K562 (cell line): Measurements from ENCODE around the gene RPS6KA2. TPM values are rescaled to one million over a fixed set of nuclear protein-coding genes. Genes with fewer than 3 reads are reported as not detected.

Source experiments
- ATAC-seq: fragments of 200-7000 bp; cut with Tn5 transposase; 3 replicates; pipeline ENCODE4 v1.9.1; 2020; ENCODE audit warnings: moderate library complexity
- BruUV-seq: library from RNA; stranded (reverse); fragments of 400-500 nt; replicated peaks from 2 replicates; lab custom pipeline; 2021; lab: Mats Ljungman, UMichigan
- CTCF ChIA-PET: fragments of 300-600 bp; formaldehyde crosslinking; extraction: SDS; loops from one replicate; lab custom pipeline; 2021; ENCODE audit warnings: low intra/inter-chr PET ratio; lab: Yijun Ruan, JAX
- POLR2A ChIA-PET: fragments of 300-600, 350-650 bp; sonication (Branson Sonifier 250); formaldehyde crosslinking; extraction: SDS; loops from one replicate; lab custom pipeline; 2021; ENCODE audit warnings: antibody characterized with exemption, inconsistent platforms; lab: Yijun Ruan, JAX
- DNase-seq, 4 experiments: peaks; one replicate each; pipeline versions ENCODE4 v3.0.0 to v3.0.0-alpha.2; 2011 to 2018; ENCODE audit warnings: low spot score in 3 of 4, mixed read lengths in 3 of 4; ENCODE audit errors: extremely low read depth in 1 of 4
- FAIRE-seq: peaks from 2 replicates; lab custom pipeline; 2011; peaks lifted over from hg19 to GRCh38; lab: Jason Lieb, UNC
- H2AFZ ChIP-seq: 2 replicates; pipeline ENCODE4 v1.6.0; 2011; ENCODE audit warnings: low read depth, low read length, control low read depth, inconsistent platforms
- H3K27ac ChIP-seq: fragments of 200-600 bp; 3 replicates; pipeline ENCODE4 v1.8.0; 2011; ENCODE audit warnings: low read depth, mild to moderate bottlenecking, control low read depth, inconsistent platforms, low read length, moderate library complexity, mixed read lengths; ENCODE audit errors: extremely low read depth
- H3K27me3 ChIP-seq, 2 experiments: fragments of 300-600 bp in 1 of 2; 2 replicates in 1 of 2; 3 replicates in 1 of 2; pipeline versions ENCODE4 v1.6.0 to v1.8.0; 2011; ENCODE audit warnings: inconsistent platforms in 2 of 2, low read length in 2 of 2, mild to moderate bottlenecking in 1 of 2, mixed read lengths in 1 of 2, moderate library complexity in 1 of 2; ENCODE audit not compliant: control insufficient read depth in 2 of 2, insufficient read depth in 2 of 2
- H3K36me3 ChIP-seq: fragments of 300-600 bp; 3 replicates; pipeline ENCODE4 v1.8.0; 2011; ENCODE audit warnings: mild to moderate bottlenecking, low read length, inconsistent platforms; ENCODE audit not compliant: control insufficient read depth, insufficient read depth
- H3K4me1 ChIP-seq, 2 experiments: fragments of 200-600 bp in 1 of 2; replicated peaks in 1 of 2; 2 replicates in 1 of 2; 3 replicates in 1 of 2; pipeline versions ENCODE4 v1.5.1 to v1.8.0; 2011; ENCODE audit warnings: inconsistent platforms in 2 of 2, low read length in 2 of 2, mild to moderate bottlenecking in 1 of 2, mixed read lengths in 1 of 2, moderate library complexity in 1 of 2; ENCODE audit not compliant: control insufficient read depth in 2 of 2, insufficient read depth in 2 of 2
- H3K4me2 ChIP-seq: 2 replicates; pipeline ENCODE4 v1.6.1; 2011; ENCODE audit warnings: low read length, control low read depth, inconsistent platforms, mixed read lengths; ENCODE audit not compliant: insufficient read depth
- H3K4me3 ChIP-seq: fragments of 200-600 bp; sonication (generic), shearing (Covaris generic); 2 replicates; pipeline ENCODE4 v1.5.1; 2016; ENCODE audit warnings: control low read depth, inconsistent platforms
- H3K79me2 ChIP-seq: fragments of 200-600 bp; 3 replicates; pipeline ENCODE4 v1.8.0; 2011; ENCODE audit warnings: low read length, inconsistent platforms; ENCODE audit not compliant: control insufficient read depth, insufficient read depth
- H3K9ac ChIP-seq, 2 experiments: 2 replicates each; pipeline versions ENCODE4 v1.6.0 to v1.6.1; 2011; ENCODE audit warnings: low read depth in 2 of 2, low read length in 2 of 2, control low read depth in 1 of 2, inconsistent platforms in 1 of 2, mild to moderate bottlenecking in 1 of 2, mixed read lengths in 1 of 2; ENCODE audit not compliant: insufficient read depth in 1 of 2
- H3K9me1 ChIP-seq: one replicate; pipeline ENCODE4 v1.6.0; 2011; ENCODE audit warnings: inconsistent platforms, mild to moderate bottlenecking, low read length, moderate library complexity; ENCODE audit not compliant: control insufficient read depth, insufficient read depth
- H3K9me3 ChIP-seq: replicated peaks from 2 replicates; pipeline ENCODE4 v1.5.1; 2011; ENCODE audit warnings: low read depth, low read length, inconsistent platforms; ENCODE audit not compliant: control insufficient read depth, insufficient read depth
- H4K20me1 ChIP-seq: replicated peaks from 2 replicates; pipeline ENCODE4 v1.6.1; 2011; ENCODE audit warnings: low read length, inconsistent platforms, mixed read lengths; ENCODE audit not compliant: control insufficient read depth, insufficient read depth
- FOXK1 ChIP-seq: sonication (generic); formaldehyde crosslinking; IDR thresholded peaks from 2 replicates; pipeline ENCODE4 v1.8.0; 2022; ENCODE audit warnings: missing genetic modification reagents, mild to moderate bottlenecking, borderline replicate concordance
- GABPB1 ChIP-seq: sonication (generic); formaldehyde crosslinking; IDR thresholded peaks from 2 replicates; pipeline ENCODE4 v1.8.0; 2022; ENCODE audit warnings: mild to moderate bottlenecking, missing genetic modification reagents
- HMGXB4 ChIP-seq: sonication (generic); formaldehyde crosslinking; IDR thresholded peaks from 2 replicates; pipeline ENCODE4 v1.8.1; 2023; ENCODE audit warnings: mild to moderate bottlenecking, missing genetic modification reagents
- HNRNPLL ChIP-seq: fragments of 200-400 bp; formaldehyde crosslinking; IDR thresholded peaks from 2 replicates; pipeline ENCODE4 v1.6.1; 2017; ENCODE audit warnings: low read length, low read depth, mild to moderate bottlenecking; ENCODE audit not compliant: poor library complexity, severe bottlenecking
- MCM2 ChIP-seq: fragments of 450-650 bp; IDR thresholded peaks from 2 replicates; pipeline ENCODE4 v1.6.1; 2017; ENCODE audit warnings: low read depth, mild to moderate bottlenecking
- NFE2 ChIP-seq: IDR thresholded peaks from 2 replicates; pipeline ENCODE4 v1.6.1; 2014; ENCODE audit warnings: antibody characterized with exemption, low read depth
- PHF20 ChIP-seq: fragments of 450-650 bp; IDR thresholded peaks from 2 replicates; pipeline ENCODE4 v1.6.1; 2018; ENCODE audit not compliant: partially characterized antibody
- SAFB2 ChIP-seq: fragments of 200-400 bp; formaldehyde crosslinking; IDR thresholded peaks from 2 replicates; pipeline ENCODE4 v1.6.1; 2018; ENCODE audit warnings: borderline replicate concordance, low read length, low read depth, moderate library complexity; ENCODE audit not compliant: severe bottlenecking
- SMARCB1 ChIP-seq: IDR thresholded peaks from 2 replicates; pipeline ENCODE4 v1.6.1; 2011; ENCODE audit warnings: improper control_type of control experiment, low read depth; ENCODE audit not compliant: insufficient read length
- SRSF7 ChIP-seq: fragments of 200-400 bp; formaldehyde crosslinking; optimal IDR thresholded peaks from 2 replicates; pipeline ENCODE3; 2017; ENCODE audit warnings: mild to moderate bottlenecking, low read depth, low read length
- TCF7L2 ChIP-seq: fragments of 150-350 bp; IDR thresholded peaks from 2 replicates; pipeline ENCODE4 v1.6.1; 2016; ENCODE audit warnings: low read depth, mild to moderate bottlenecking, low read length, moderate library complexity
- TCFL5 ChIP-seq: fragments of 250-450 bp; sonication (Bioruptor Pico); conservative IDR thresholded peaks from 2 replicates; pipeline ENCODE4 v1.6.1; 2021; ENCODE audit warnings: mild to moderate bottlenecking, moderate library complexity, matching md5 sums
- USF2 ChIP-seq: sonication (generic); formaldehyde crosslinking; IDR thresholded peaks from 2 replicates; pipeline ENCODE4 v1.5.0; 2020; ENCODE audit warnings: missing genetic modification reagents
- ZBTB26 ChIP-seq: fragments of 450-650 bp; formaldehyde crosslinking; IDR thresholded peaks from 2 replicates; pipeline ENCODE4 v1.4.0; 2022; ENCODE audit warnings: missing genetic modification characterization
- ZNF584 ChIP-seq: fragments of 200-800 bp; sonication (Bioruptor generic); IDR thresholded peaks from 2 replicates; pipeline ENCODE4 v1.6.1; 2016; ENCODE audit warnings: low read depth, mild to moderate bottlenecking, missing genetic modification characterization, missing compliant biosample characterization
- ZNF764 ChIP-seq: fragments of 250-450 bp; sonication (Bioruptor Pico); IDR thresholded peaks from 2 replicates; pipeline ENCODE4 v1.4.0; 2020; ENCODE audit warnings: low read depth, mild to moderate bottlenecking, moderate library complexity
- WGBS: fragments of 100-300 bp; shearing (Covaris generic); methylation state at CpG from one replicate; pipeline ENCODE4 v1.1.6; 2016; ENCODE audit warnings: low coverage, mixed read lengths; ENCODE audit not compliant: insufficient coverage; ENCODE audit errors: missing lambda C conversion rate; 5-methylcytosine and 5-hydroxymethylcytosine counted together
- in situ Hi-C: fragments of 300-500 bp; cut with MboI; formaldehyde crosslinking; loops from 4 replicates; pipeline ENCODE4 v1.15.0; 2018; ENCODE audit warnings: inconsistent platforms, mixed read lengths
- intact Hi-C: fragments of 100-400 bp; cut with micrococcal nuclease; formaldehyde crosslinking; loops from 2 replicates; pipeline ENCODE4 v1.14.2; 2022
- polyA plus RNA-seq, 8 experiments: library from polyadenylated mRNA; depleted of rRNA in 4 of 8; stranded (reverse) in 5 of 8; unstranded in 3 of 8; fragments of >200 nt; fragmentation: Nextera tagmentation in 2 of 8; fragmentation: Illumina TruSeq in 1 of 8; extraction: Ambion mirVana in 2 of 8; extraction: Trizol in 1 of 8; gene quantifications; 2 replicates each; pipeline versions ENCODE4 v1.2.1 to v1.2.3, GENCODE V29; 2011 to 2014; ENCODE audit warnings: inconsistent platforms in 1 of 8, missing spikeins in 1 of 8
- total RNA-seq, 7 experiments: library from RNA; depleted of rRNA in 6 of 7; stranded (reverse); fragments of >200 nt in 6 of 7; fragmentation: Illumina TruSeq in 2 of 7; extraction: Trizol in 2 of 7; gene quantifications; 2 replicates each; pipeline versions ENCODE4 v1.2.1 to v1.2.3, GENCODE V29; 2011 to 2021; ENCODE audit warnings: low replicate concordance in 1 of 7

The RPS6KA2 gene
- total and polyA plus RNA-seq, 9 of the 15 experiments (the other 6 are each of a cell fraction or from before 2014, with no cell fraction given): 0.29 to 1.00 (median 0.53) TPM

- TF ChIP-seq ZBTB26 (CRISPR knock-in tag) (no peak), TCF7L2 (no peak), SAFB2 (no peak), GABPB1 (CRISPR knock-in tag) (no peak), ZNF764 (CRISPR knock-in tag) (no peak), HNRNPLL (no peak), MCM2 (no peak)
- TF ChIP-seq, all 486 proteins: peak for 0
These were observed 48.4 kb downstream of the RPS6KA2 start (continued) for GRCh38 chr6:166578536-166579236.

GRCh38 chr6:166575205-166575604 lies 51.8 kb downstream of the RPS6KA2 start:
- H3K27me3 ChIP-seq: peaks cover 24 to 44% of the 10 kb centered on the region in 2 experiments
- no peaks in the 10 kb centered on the region for H3K9me3 ChIP-seq
- no peak overlapping the region for H2AFZ ChIP-seq
- H3K27ac ChIP-seq: no peak overlapping the region
- no peaks in the 10 kb centered on the region for H3K79me2 ChIP-seq
- intact Hi-C loops: no loop called here
- in situ Hi-C loops: no loop called here
- no peaks in the 10 kb centered on the region for H3K9me1 ChIP-seq
- ATAC-seq (no peak), DNase-seq (no peak), FAIRE-seq (no peak)
- H3K36me3 ChIP-seq: no peaks in the 10 kb centered on the region
- no peak overlapping the region for H3K9ac ChIP-seq
- H3K4me2 ChIP-seq: no peak overlapping the region
- POLR2A ChIA-PET: interaction anchor here (1.0 to 2.3 kb wide), 2 partner anchors 9 to 29 kb away, joined by 4 to 11 read pairs; no protein-coding TSS in a partner anchor
- CTCF ChIA-PET: no interaction called here
- no peak overlapping the region for H3K4me3 ChIP-seq
- 1% methylated on average over 11 of the region's 11 CpGs for WGBS
- H3K4me1 ChIP-seq: no peaks in the 10 kb centered on the region
- no TSS peak for BruUV-seq
- no peaks in the 10 kb centered on the region for H4K20me1 ChIP-seq
- TF ChIP-seq SMARCB1: no peak
- TF ChIP-seq NFE2: no peak
- TF ChIP-seq USF2: no peak
- TF ChIP-seq PHF20: no peak
- no peak for TF ChIP-seq ZNF584 (CRISPR knock-in tag)
- no peak for TF ChIP-seq TCFL5 (CRISPR knock-in tag)
- no peak for TF ChIP-seq SRSF7
- no peak for TF ChIP-seq FOXK1
- TF ChIP-seq HMGXB4 (CRISPR knock-in tag): no peak
